Measurements from ENCODE around the gene COMP.

DNA sequence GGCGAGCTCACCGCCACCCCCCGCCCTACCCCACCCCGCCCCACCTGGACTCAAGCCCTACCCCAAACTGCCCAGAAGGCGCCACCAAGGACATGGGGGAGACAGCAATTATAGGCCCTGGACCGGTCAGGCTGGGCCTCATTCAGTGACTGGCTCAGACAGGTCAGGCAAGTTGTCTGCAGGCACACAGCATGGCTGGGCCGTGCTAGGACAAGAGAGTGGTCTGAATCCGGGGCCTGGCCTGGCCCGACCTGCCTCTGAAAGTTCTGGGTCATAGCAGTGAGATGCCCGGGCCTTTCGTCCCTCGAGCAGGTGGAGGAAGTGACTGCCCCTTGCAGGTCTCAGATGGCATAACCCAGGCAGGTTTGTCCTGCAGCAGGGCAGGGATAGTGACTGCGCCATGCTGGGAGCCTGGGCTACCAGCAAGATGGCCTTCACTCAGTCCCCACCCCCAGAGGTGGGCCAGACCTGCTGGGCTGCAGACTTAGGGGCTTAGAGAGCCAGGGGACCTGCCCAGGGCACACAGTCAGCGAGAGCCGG is 21.0 kb downstream of the COMP start:
- TF ChIP-seq, protein P1, sequence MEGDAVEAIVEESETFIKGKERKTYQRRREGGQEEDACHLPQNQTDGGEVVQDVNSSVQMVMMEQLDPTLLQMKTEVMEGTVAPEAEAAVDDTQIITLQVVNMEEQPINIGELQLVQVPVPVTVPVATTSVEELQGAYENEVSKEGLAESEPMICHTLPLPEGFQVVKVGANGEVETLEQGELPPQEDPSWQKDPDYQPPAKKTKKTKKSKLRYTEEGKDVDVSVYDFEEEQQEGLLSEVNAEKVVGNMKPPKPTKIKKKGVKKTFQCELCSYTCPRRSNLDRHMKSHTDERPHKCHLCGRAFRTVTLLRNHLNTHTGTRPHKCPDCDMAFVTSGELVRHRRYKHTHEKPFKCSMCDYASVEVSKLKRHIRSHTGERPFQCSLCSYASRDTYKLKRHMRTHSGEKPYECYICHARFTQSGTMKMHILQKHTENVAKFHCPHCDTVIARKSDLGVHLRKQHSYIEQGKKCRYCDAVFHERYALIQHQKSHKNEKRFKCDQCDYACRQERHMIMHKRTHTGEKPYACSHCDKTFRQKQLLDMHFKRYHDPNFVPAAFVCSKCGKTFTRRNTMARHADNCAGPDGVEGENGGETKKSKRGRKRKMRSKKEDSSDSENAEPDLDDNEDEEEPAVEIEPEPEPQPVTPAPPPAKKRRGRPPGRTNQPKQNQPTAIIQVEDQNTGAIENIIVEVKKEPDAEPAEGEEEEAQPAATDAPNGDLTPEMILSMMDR (IDR thresholded peaks at IDR 0.05; ENCODE audit: low read depth, low read length, poor library complexity, severe bottlenecking), result no peak
- TF ChIP-seq EZH2phosphoT487 (IDR thresholded peaks at IDR 0.05; ENCODE audit: borderline replicate concordance, low read length), result no peak
